Stomach (tissue), 9 donors: ENCODE measurements around the gene HOXD3. TPM values are rescaled to one million over a fixed set of nuclear protein-coding genes. Genes with fewer than 3 reads are reported as not detected.
A peak's percentile ranks its signal among the peaks of the same experiment; 100 is the strongest.

Experiments used
- DNase-seq, 2 donors: peaks; one replicate each; pipeline versions ENCODE4 v3.0.0 to v3.0.0-alpha.2; 2013 to 2019
- H3K27ac ChIP-seq, 5 donors: fragments of 200-600 bp in 4 of 5; sonication (generic) in 4 of 5; one replicate each; pipeline ENCODE4 v1.5.1; 2013 to 2019; ENCODE audit warnings: mild to moderate bottlenecking in 1 of 5, moderate library complexity in 1 of 5
- H3K27me3 ChIP-seq, 3 donors: fragments of 200-600 bp; sonication (generic); one replicate each; pipeline ENCODE4 v1.5.1; 2017 to 2019; ENCODE audit warnings: mixed run types in 1 of 3
- H3K36me3 ChIP-seq, 4 donors: fragments of 200-600 bp; sonication (generic); 1 replicate in 3 of 4; 2 replicates in 1 of 4; pipeline ENCODE4 v1.5.1; 2016 to 2019
- H3K4me1 ChIP-seq, 4 donors: fragments of 200-600 bp; sonication (generic); one replicate each; pipeline ENCODE4 v1.5.1; 2016 to 2019
- H3K4me3 ChIP-seq, 4 donors: fragments of 200-600 bp; sonication (generic) in 3 of 4; one replicate each; pipeline ENCODE4 v1.5.1; 2016 to 2019; ENCODE audit warnings: mild to moderate bottlenecking in 1 of 4
- H3K9me3 ChIP-seq, 4 donors: fragments of 200-600 bp; sonication (generic); one replicate each; pipeline ENCODE4 v1.5.1; 2016 to 2019
- EP300 ChIP-seq: sonication (generic); formaldehyde crosslinking; IDR thresholded peaks from one replicate; pipeline ENCODE4 v1.6.1; 2017; ENCODE audit warnings: antibody characterized with exemption
- POLR2A ChIP-seq, 4 donors: fragments of 450-650 bp; IDR thresholded peaks; one replicate each; pipeline ENCODE4 v1.6.1; 2016; ENCODE audit warnings: antibody characterized with exemption in 4 of 4, control low read depth in 2 of 4, mild to moderate bottlenecking in 1 of 4, moderate library complexity in 1 of 4
- POLR2AphosphoS5 ChIP-seq, 3 donors: sonication (generic); formaldehyde crosslinking; IDR thresholded peaks; one replicate each; pipeline ENCODE4 v1.6.1; 2016; ENCODE audit warnings: antibody characterized with exemption in 3 of 3
- WGBS, 5 donors: extraction: QIAGEN DNeasy Blood & Tissue Kit in 3 of 5; methylation state at CpG; one replicate each; pipeline versions ENCODE4 v1.1.5 to v1.1.7; 2013 to 2018; 5-methylcytosine and 5-hydroxymethylcytosine counted together
- intact Hi-C: fragments of 100-400 bp; cut with DNase I; formaldehyde crosslinking; loops from one replicate; pipeline ENCODE4 v1.15.1; 2023; ENCODE audit warnings: low total_unique reads
- polyA plus RNA-seq, 3 donors: library from polyadenylated mRNA; stranded (reverse); fragments of 200-250 nt; gene quantifications; one replicate each; pipeline ENCODE4 v1.2.3, GENCODE V29; 2013
- total RNA-seq, 5 donors: library from RNA; depleted of rRNA; stranded (reverse); fragments of >200 nt; gene quantifications; one replicate each; pipeline versions ENCODE4 v1.1.0 to v1.2.3, GENCODE V29; 2014 to 2016
- TF ChIP-seq, protein P1 (sequence below), 7 experiments: fragments of 450-650 bp in 4 of 7; fragments of 200-600 bp in 3 of 7; sonication (generic) in 3 of 7; IDR thresholded peaks; one replicate each; pipeline ENCODE4 v1.5.1; 2016 to 2019; ENCODE audit warnings: antibody characterized with exemption in 7 of 7, control low read depth in 2 of 7, mild to moderate bottlenecking in 1 of 7
- donor health status: healthy with polysubstance abuse.
- donor health status: Bipolar disorder and iron deficiency.
- donor health status: healthy.

Gene HOXD3
- total and polyA plus RNA-seq, 8 donors: 0.44 to 11.0 (median 2.0) TPM; not detected in 2

DNA sequence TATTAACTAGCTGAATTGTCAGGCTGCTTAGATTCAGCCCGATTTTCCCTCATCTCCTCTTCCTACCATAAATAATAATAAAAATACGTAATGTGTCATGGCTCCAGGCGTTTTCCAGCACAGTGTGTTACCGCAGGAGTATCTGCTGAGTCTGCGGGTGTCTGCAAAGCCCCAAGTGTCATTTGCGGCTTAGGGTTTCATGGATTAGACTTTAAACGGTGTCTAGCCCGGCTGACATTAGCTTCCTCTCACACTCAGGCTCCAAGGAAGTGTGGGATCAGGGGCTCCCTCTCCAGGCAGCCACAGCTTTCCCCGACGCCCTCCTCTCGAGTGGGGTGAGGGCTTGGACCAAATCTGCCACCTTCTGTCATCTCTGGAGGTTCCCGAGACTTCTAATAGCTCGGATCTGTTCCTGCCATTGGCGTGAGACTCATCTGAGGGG, 17.3 kb downstream of the HOXD3 start:
- H3K36me3 ChIP-seq: no peaks in the 10 kb centered on the region
- peaks cover 42 to 100% (median 87%) of the 10 kb centered on the region in 3 donors for H3K27me3 ChIP-seq
- H3K9me3 ChIP-seq: peaks cover 0 to 15% (median 0%) of the 10 kb centered on the region in 4 donors
- 6 to 13% (median 7%) methylated on average over 12 to 14 of the region's 14 CpGs for WGBS, 5 donors
- no peak overlapping the region for H3K27ac ChIP-seq
- no peak overlapping the region for H3K4me3 ChIP-seq
- TF ChIP-seq EP300 (no peak), POLR2A (IDR thresholded peaks at IDR 0.05) (no peak), POLR2AphosphoS5 (IDR thresholded peaks at IDR 0.05) (no peak)
- TF ChIP-seq, protein P1, sequence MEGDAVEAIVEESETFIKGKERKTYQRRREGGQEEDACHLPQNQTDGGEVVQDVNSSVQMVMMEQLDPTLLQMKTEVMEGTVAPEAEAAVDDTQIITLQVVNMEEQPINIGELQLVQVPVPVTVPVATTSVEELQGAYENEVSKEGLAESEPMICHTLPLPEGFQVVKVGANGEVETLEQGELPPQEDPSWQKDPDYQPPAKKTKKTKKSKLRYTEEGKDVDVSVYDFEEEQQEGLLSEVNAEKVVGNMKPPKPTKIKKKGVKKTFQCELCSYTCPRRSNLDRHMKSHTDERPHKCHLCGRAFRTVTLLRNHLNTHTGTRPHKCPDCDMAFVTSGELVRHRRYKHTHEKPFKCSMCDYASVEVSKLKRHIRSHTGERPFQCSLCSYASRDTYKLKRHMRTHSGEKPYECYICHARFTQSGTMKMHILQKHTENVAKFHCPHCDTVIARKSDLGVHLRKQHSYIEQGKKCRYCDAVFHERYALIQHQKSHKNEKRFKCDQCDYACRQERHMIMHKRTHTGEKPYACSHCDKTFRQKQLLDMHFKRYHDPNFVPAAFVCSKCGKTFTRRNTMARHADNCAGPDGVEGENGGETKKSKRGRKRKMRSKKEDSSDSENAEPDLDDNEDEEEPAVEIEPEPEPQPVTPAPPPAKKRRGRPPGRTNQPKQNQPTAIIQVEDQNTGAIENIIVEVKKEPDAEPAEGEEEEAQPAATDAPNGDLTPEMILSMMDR (IDR thresholded peaks at IDR 0.05): no peak
- intact Hi-C loops: no loop called here
- DNase-seq: peak in 1 of 2 donors; percentile 27
- peaks cover 3 to 40% (median 27%) of the 10 kb centered on the region in 4 donors for H3K4me1 ChIP-seq

DNA sequence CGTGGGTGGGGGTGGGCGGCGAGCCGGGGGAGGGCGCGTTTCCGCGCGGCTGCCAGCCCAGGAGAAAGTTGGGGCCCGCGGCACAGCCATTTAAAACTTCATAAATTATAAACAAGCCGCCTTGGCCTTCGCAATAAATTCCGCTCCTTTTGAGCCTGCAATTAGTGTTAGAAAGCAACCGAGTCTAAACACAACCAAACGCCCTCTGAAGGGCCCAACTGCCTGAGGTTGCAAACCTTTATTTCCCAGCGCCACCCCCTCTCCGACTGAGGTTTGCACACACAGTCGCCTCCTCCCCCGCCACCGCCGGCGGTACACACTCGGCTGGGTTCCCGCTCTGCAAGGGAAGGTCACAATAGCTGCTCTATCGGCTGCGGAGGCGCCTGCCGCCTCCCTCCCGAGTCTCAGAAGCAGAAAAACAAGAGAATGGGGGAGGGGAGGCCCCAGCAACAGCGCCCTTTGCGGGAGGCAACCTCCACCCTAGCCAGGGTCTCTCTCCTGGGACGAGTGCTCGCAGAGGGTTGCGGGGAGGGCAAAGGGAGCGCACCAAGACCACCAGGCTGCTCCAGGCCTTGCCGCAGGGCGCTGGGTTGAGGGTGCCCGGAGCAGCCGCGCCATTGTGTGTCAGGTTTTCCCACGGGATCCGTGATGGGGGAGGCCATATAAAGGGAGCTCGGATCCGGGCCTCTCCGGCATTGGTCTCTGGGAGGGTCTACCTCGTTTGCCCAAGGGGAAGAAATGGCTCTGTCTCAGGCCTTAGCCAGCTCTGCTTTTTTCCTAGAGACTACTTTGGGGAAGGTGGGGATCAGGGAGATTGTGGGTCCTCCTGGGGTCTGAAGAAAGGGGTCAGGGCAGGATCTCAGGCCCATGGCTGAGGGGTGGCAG, 18.0 kb downstream of the HOXD3 start:
- TF ChIP-seq POLR2A (IDR thresholded peaks at IDR 0.05): no peak
- TF ChIP-seq, protein P1 (IDR thresholded peaks at IDR 0.05): no peak
- TF ChIP-seq POLR2AphosphoS5 (IDR thresholded peaks at IDR 0.05): no peak
- TF ChIP-seq EP300: no peak
- H3K4me1 ChIP-seq: peaks cover 3 to 40% (median 27%) of the 10 kb centered on the region in 4 donors
- H3K27me3 ChIP-seq: peaks cover 44 to 100% (median 85%) of the 10 kb centered on the region in 3 donors
- DNase-seq: peak in 1 of 2 donors; percentile 65
- 11 to 32% (median 17%) methylated on average over 29 to 47 of the region's 47 CpGs for WGBS, 5 donors
- H3K36me3 ChIP-seq: no peaks in the 10 kb centered on the region
- H3K27ac ChIP-seq: no peak overlapping the region
- H3K4me3 ChIP-seq: no peak overlapping the region
- intact Hi-C loops: no loop called here
- H3K9me3 ChIP-seq: peaks cover 0 to 15% (median 0%) of the 10 kb centered on the region in 4 donors

DNA sequence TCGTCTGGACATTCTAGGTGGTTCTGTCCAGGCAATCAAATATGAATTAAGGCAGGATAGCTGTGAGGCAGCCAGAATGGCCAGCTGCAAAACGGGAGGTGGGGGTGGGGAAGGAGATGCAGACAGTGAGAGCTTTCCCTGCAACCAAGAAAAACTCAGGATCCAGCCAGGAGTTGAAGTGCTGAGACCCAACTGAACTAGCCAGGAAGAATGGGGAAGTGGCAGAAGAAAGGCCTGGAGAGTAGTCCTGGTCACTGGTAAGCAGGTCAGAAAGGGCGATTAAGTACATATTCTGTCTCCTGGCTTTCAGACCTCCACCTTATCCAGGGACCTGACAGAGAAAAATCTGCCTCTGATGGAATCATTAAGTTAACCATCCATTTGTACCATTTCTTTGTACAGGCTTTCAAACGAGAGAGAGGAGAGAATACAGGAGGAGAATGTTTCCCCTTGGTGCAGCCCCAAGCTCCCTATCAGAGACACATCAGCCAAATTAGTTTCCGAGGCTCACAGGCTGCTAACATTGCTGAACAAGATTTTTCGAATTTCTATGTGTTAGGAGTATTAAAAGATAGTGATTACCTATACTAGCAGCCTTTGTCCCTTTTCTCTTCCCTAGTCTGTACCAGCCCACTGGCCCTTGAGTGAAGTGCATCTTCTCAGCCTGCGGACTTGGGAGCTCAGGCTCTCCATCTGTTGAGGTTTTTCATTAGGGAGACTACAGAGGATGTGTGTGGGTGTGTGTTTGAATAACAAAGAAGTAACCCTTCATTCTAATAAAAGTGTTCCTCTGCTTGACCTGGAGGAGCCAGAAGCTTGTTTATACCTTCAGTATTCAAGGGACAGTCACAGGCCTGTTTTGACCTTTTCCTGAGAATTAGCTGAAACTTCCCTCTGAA, 18.9 kb downstream of the HOXD3 start:
- no peaks in the 10 kb centered on the region for H3K36me3 ChIP-seq
- DNase-seq: no peak
- H3K4me1 ChIP-seq: peaks cover 3 to 40% (median 27%) of the 10 kb centered on the region in 4 donors
- 62 to 74% (median 68%) methylated on average over 7 of the region's 7 CpGs for WGBS, 5 donors
- peaks cover 44 to 100% (median 79%) of the 10 kb centered on the region in 3 donors for H3K27me3 ChIP-seq
- intact Hi-C loops: no loop called here
- no peak for TF ChIP-seq POLR2A (IDR thresholded peaks at IDR 0.05)
- TF ChIP-seq POLR2AphosphoS5 (IDR thresholded peaks at IDR 0.05): no peak
- TF ChIP-seq EP300: no peak
- TF ChIP-seq, protein P1 (IDR thresholded peaks at IDR 0.05): no peak
- peaks cover 0 to 15% (median 0%) of the 10 kb centered on the region in 4 donors for H3K9me3 ChIP-seq
- H3K4me3 ChIP-seq: no peak overlapping the region
- H3K27ac ChIP-seq: no peak overlapping the region

DNA sequence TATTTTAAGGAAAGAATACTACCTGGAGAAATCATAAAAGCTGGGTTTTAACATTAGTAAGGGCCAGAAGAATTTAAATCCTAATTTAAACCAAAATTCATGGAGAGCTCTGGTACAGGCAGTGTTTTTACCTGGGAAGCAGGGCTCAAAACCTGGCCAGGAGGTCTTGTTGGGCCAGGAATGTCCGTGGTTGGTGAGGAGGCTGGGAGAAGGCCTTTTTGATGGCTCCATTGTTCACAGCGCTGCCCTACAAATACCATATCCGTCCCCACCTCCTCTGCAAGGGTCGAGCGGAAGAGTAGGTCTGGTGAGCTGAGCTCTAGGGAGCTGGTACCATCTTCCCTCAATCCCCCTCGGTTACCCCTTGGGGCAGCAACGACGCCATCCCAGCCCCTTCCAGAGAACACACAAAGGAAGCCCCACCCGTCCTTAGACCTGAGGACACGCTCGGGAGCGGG, 20.5 kb downstream of the HOXD3 start:
- 6 to 22% (median 9%) methylated on average over 6 to 12 of the region's 12 CpGs for WGBS, 5 donors
- peaks cover 0 to 2% (median 0%) of the 10 kb centered on the region in 4 donors for H3K9me3 ChIP-seq
- H3K4me3 ChIP-seq: peak overlapping the region; percentile 19 to 26 (median 25)

More for the DNA sequence above, 20.5 kb downstream of the HOXD3 start:
- peaks cover 0 to 27% (median 18%) of the 10 kb centered on the region in 4 donors for H3K4me1 ChIP-seq
- TF ChIP-seq POLR2A (IDR thresholded peaks at IDR 0.05) (no peak), EP300 (no peak), POLR2AphosphoS5 (IDR thresholded peaks at IDR 0.05) (no peak)
- TF ChIP-seq, protein P1 (IDR thresholded peaks at IDR 0.05): no peak
- no peaks in the 10 kb centered on the region for H3K36me3 ChIP-seq
- intact Hi-C loops: no loop called here
- peaks cover 29 to 100% (median 63%) of the 10 kb centered on the region in 3 donors for H3K27me3 ChIP-seq
- no peak for DNase-seq
- peak overlapping the region in 4 of 5 donors; percentile 29 to 56 (median 40) for H3K27ac ChIP-seq
